Parathyroid adenoma (tissue), 2 donors: ENCODE measurements around the gene SLCO2A1.

ENCODE experiments used
- H2AFZ ChIP-seq: fragments of 300-600 bp; sonication (generic); one replicate; pipeline ENCODE4 v1.7.0; 2017; ENCODE audit warnings: antibody characterized with exemption, mild to moderate bottlenecking
- H3K27ac ChIP-seq: fragments of 300-600 bp; sonication (generic); one replicate; pipeline ENCODE4 v1.7.0; 2017
- H3K27me3 ChIP-seq: fragments of 300-600 bp; sonication (generic); one replicate; pipeline ENCODE4 v1.7.0; 2017; ENCODE audit warnings: low read length; ENCODE audit not compliant: control insufficient read depth, insufficient read depth
- H3K36me3 ChIP-seq: fragments of 300-600 bp; sonication (generic); one replicate; pipeline ENCODE4 v1.7.0; 2017; ENCODE audit warnings: low read length; ENCODE audit not compliant: control insufficient read depth, insufficient read depth
- H3K4me1 ChIP-seq: fragments of 300-600 bp; sonication (generic); one replicate; pipeline ENCODE4 v1.7.0; 2017; ENCODE audit warnings: control low read depth
- H3K4me2 ChIP-seq: fragments of 300-600 bp; sonication (generic); one replicate; pipeline ENCODE4 v1.7.0; 2017; ENCODE audit warnings: low read length
- H3K4me3 ChIP-seq: fragments of 300-600 bp; sonication (generic); one replicate; pipeline ENCODE4 v1.7.0; 2017; ENCODE audit warnings: low read depth, low read length
- H3K79me2 ChIP-seq: fragments of 300-600 bp; sonication (generic); one replicate; pipeline ENCODE4 v1.7.0; 2017; ENCODE audit warnings: control low read depth
- H3K9ac ChIP-seq: fragments of 300-600 bp; sonication (generic); one replicate; pipeline ENCODE4 v1.7.0; 2017; ENCODE audit warnings: mild to moderate bottlenecking
- H3K9me3 ChIP-seq: fragments of 300-600 bp; sonication (generic); one replicate; pipeline ENCODE4 v1.7.0; 2017; ENCODE audit warnings: low read length; ENCODE audit not compliant: control insufficient read depth
- TF ChIP-seq, protein P1 (sequence below): fragments of 300-600 bp; sonication (generic); IDR thresholded peaks from one replicate; pipeline ENCODE4 v1.7.0; 2017; ENCODE audit warnings: antibody characterized with exemption, mild to moderate bottlenecking
- donor health status: primary hyperparathyroidism.

SLCO2A1 gene

DNA sequence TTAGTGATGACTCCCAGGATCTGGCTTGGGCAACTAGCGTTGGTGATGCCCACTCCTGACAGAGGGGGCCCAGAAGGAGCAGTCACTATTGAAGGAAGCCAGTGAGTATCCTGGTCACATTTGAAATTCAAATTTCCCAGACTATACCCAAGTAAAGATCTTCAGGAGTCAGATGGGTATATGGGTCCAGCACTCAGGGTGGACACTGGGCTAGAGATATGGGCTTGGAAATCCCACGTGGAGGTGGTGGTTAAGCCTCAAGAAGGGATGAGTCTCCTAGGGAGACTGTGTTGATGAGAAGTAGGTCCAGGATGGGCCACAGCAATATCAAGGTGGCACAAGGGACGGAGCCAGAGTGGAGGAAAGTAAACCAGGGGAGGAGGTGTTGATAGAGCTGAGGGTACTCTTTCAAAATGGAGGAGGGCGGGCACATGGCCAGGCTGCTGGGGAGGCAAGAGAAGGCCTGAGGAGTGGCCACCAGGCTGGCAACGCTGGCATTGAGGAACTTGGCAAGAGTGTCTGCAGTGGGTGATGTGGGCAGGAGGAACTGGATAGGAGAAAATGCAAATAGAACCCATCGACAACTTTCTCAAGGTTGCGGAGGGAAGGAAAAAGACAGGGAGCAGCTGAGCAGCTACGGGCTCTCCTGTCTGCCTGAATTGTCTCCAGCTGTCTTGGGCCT, 3.7 kb upstream of the SLCO2A1 start:
- no peaks in the 10 kb centered on the region for H3K36me3 ChIP-seq
- no peaks in the 10 kb centered on the region for H3K27me3 ChIP-seq
- no peak overlapping the region for H3K9ac ChIP-seq
- H2AFZ ChIP-seq: no peak overlapping the region
- H3K79me2 ChIP-seq: no peaks in the 10 kb centered on the region
- H3K4me1 ChIP-seq: no peaks in the 10 kb centered on the region
- TF ChIP-seq, protein P1, sequence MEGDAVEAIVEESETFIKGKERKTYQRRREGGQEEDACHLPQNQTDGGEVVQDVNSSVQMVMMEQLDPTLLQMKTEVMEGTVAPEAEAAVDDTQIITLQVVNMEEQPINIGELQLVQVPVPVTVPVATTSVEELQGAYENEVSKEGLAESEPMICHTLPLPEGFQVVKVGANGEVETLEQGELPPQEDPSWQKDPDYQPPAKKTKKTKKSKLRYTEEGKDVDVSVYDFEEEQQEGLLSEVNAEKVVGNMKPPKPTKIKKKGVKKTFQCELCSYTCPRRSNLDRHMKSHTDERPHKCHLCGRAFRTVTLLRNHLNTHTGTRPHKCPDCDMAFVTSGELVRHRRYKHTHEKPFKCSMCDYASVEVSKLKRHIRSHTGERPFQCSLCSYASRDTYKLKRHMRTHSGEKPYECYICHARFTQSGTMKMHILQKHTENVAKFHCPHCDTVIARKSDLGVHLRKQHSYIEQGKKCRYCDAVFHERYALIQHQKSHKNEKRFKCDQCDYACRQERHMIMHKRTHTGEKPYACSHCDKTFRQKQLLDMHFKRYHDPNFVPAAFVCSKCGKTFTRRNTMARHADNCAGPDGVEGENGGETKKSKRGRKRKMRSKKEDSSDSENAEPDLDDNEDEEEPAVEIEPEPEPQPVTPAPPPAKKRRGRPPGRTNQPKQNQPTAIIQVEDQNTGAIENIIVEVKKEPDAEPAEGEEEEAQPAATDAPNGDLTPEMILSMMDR: no peak
- no peak overlapping the region for H3K4me3 ChIP-seq
- H3K4me2 ChIP-seq: no peak overlapping the region
- H3K9me3 ChIP-seq: no peaks in the 10 kb centered on the region
- H3K27ac ChIP-seq: no peak overlapping the region

DNA sequence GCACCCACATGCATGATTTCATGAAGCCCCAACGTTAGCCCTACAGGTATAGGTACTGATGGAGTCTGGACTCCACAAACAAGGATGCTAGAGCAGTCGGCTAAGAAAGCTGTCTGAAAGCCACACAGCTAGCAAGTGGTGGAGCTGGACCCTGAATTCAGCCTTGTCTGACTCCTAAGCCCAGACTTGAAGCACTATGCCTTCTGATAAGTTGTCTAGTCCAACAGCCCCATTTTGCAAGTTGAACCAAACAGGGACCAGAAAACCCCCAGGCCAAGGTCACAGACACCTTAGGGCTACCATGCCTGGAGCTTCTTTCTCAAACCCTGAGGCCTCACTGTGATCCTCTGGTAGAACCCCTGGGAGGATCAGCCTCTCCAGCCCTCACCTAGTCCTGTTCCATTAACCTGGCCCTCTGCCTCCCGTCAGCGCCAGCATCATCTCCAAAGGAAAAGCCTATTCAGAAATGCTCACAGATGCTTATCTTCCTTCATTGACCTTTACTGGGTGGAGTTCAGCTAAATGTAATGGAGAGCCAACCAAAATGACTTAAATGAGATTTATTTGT, 1.7 kb upstream of the SLCO2A1 start:
- H3K27me3 ChIP-seq: no peaks in the 10 kb centered on the region
- H3K27ac ChIP-seq: peak overlapping the region; percentile 19
- no peak overlapping the region for H3K4me3 ChIP-seq
- H2AFZ ChIP-seq: no peak overlapping the region
- TF ChIP-seq, protein P1: no peak
- no peak overlapping the region for H3K4me2 ChIP-seq
- H3K9me3 ChIP-seq: no peaks in the 10 kb centered on the region
- no peaks in the 10 kb centered on the region for H3K4me1 ChIP-seq
- no peak overlapping the region for H3K9ac ChIP-seq
- no peaks in the 10 kb centered on the region for H3K36me3 ChIP-seq
- H3K79me2 ChIP-seq: no peaks in the 10 kb centered on the region

DNA sequence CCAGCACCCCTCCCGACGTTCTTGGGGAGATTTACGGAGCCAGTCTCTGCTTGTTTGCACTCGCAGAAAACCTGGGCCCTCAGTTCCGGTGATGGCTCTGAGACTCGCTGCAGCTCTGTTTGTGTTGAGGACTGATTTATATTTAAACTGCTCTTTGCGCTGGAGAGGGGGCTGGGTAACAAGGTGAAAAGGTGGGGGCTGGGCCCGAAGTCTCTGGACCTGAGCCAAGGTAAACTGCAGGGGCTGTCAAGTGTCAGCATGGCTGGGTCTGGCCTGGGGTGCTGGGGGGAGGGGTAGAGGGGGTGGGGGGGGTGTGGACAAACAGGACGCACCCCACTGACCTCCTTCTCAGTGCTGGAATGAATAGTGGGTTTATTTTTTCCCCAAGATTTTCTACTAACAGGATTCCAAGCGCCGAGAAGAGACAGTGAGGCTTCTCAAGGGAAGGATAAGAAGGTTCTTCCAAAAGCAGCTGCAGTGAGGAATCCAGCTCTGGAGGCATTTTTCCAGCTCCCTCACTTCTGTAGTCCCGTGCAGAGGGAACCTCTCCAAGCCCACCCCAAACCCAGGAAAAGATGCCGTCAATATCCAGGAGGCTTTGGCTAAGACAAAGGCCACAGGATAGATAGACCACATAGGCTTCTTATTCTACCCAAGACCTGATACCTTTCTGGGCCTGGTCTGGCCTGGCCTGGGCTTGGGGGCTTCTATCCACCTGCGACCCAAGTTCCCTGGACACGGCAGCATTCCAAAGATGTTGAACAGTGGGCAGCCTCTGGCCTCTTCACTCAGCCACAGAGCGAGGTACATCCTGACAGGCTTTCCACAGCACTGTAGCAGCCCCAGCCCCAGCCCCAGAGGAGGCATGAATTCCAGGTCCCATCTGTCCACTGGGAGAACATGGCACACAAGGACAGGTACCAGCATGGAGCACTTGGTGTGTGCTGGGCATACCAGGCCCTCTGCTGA, 938 bp upstream of the SLCO2A1 start:
- Histone ChIP-seq H3K4me1 (no peaks in the 10 kb centered on the region), H3K79me2 (no peaks in the 10 kb centered on the region), H3K36me3 (no peaks in the 10 kb centered on the region), H3K9ac (no peak overlapping the region), H3K4me2 (peak overlapping the region; percentile 64), H3K9me3 (no peaks in the 10 kb centered on the region), H3K27ac (peak overlapping the region; percentile 19), H3K27me3 (no peaks in the 10 kb centered on the region), H2AFZ (peak overlapping the region; percentile 88), H3K4me3 (peak overlapping the region; percentile 46)
- TF ChIP-seq, protein P1: no peak

DNA sequence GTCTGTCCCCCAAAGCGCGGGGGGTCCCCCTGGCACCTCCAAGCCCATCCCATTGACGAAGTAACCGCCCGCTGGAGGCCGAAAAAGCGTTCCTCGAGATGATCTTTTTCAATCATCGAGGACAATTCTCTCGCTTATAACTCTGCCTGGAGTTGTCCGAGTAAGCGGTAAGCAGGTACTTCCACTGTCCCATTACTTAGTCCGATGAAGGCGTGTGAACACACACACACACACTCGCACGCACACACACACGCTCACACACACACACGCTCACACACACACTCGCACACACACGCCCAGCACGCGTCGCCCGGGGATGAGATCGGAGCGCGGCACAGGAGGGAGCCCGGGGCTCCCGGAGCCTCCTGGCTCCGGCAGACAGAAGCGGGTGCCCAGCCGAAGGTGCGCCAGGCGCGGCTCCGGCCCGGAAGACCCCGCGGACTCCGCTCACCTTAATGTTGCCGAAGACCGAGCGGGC, 430 bp downstream of the SLCO2A1 start:
- H2AFZ ChIP-seq: peak overlapping the region; percentile 63
- H3K79me2 ChIP-seq: no peaks in the 10 kb centered on the region
- no peaks in the 10 kb centered on the region for H3K36me3 ChIP-seq
- H3K27me3 ChIP-seq: no peaks in the 10 kb centered on the region
- TF ChIP-seq, protein P1: no peak
- no peaks in the 10 kb centered on the region for H3K4me1 ChIP-seq
- H3K9ac ChIP-seq: no peak overlapping the region
- no peak overlapping the region for H3K27ac ChIP-seq
- no peaks in the 10 kb centered on the region for H3K9me3 ChIP-seq
- H3K4me2 ChIP-seq: peak overlapping the region; percentile 64
- peak overlapping the region; percentile 46 for H3K4me3 ChIP-seq
